Left ventricle myocardium inferior (tissue), 1 donor: Measurements from ENCODE around the gene KDF1. TPM values are rescaled to one million over a fixed set of nuclear protein-coding genes. Genes with fewer than 3 reads are reported as not detected.

Experiments used
- DNase-seq: peaks from one replicate; pipeline ENCODE4 v3.0.0-alpha.2; 2020
- H3K27ac ChIP-seq: fragments of 200-600 bp; replicated peaks from 2 replicates; pipeline ENCODE4 v1.8.0; 2021
- H3K27me3 ChIP-seq: fragments of 200-600 bp; 2 replicates; pipeline ENCODE4 v1.8.0; 2021; ENCODE audit warnings: low read depth
- H3K36me3 ChIP-seq: fragments of 200-600 bp; 2 replicates; pipeline ENCODE4 v1.8.0; 2021
- H3K4me1 ChIP-seq: fragments of 200-600 bp; 2 replicates; pipeline ENCODE4 v1.8.0; 2021
- H3K4me3 ChIP-seq: fragments of 200-600 bp; 2 replicates; pipeline ENCODE4 v1.8.0; 2021; ENCODE audit warnings: mild to moderate bottlenecking, moderate library complexity
- H3K9me3 ChIP-seq: fragments of 200-600 bp; replicated peaks from 2 replicates; pipeline ENCODE4 v1.8.0; 2021
- CTCF ChIP-seq: fragments of 200-600 bp; IDR thresholded peaks from 2 replicates; pipeline ENCODE4 v1.8.0; 2021; ENCODE audit warnings: antibody characterized with exemption, mild to moderate bottlenecking, borderline replicate concordance
- intact Hi-C: fragments of 100-400 bp; cut with micrococcal nuclease; formaldehyde crosslinking; loops from one replicate; pipeline ENCODE4 v1.11.0; 2022
- total RNA-seq: library from RNA; stranded (reverse); fragmentation: NEBNext Ultra II Directional; extraction: Animal tissue kit (Norgen Biotek cat#: 25700); gene quantifications from one replicate; pipeline ENCODE4 v1.2.1, GENCODE V29; 2021
- donor health status: DM: no; HTN: yes; CAD: no; lungs with severe emphysema.

KDF1 gene
- total RNA-seq, 1 donor from 2014 or later: 0.27 TPM

- Histone ChIP-seq H3K9me3 (no peaks in the 10 kb centered on the region), H3K4me3 (no peak overlapping the region), H3K36me3 (peaks cover 62% of the 10 kb centered on the region), H3K27ac (no peak overlapping the region), H3K4me1 (peaks cover 76% of the 10 kb centered on the region), H3K27me3 (no peaks in the 10 kb centered on the region)
- intact Hi-C loops: no loop called here
- no peak for DNase-seq
- TF ChIP-seq CTCF: no peak
Measured at GRCh38 chr1:26942656-26943055, 17.6 kb downstream of the KDF1 start.

GRCh38 chr1:26941311-26941710 is 19.0 kb downstream of the KDF1 start:
- Histone ChIP-seq H3K27me3 (no peaks in the 10 kb centered on the region), H3K4me1 (peaks cover 80% of the 10 kb centered on the region), H3K9me3 (no peaks in the 10 kb centered on the region), H3K36me3 (peaks cover 66% of the 10 kb centered on the region), H3K27ac (peak overlapping the region; percentile 30), H3K4me3 (no peak overlapping the region)
- TF ChIP-seq CTCF: no peak
- intact Hi-C loops: no loop called here
- no peak for DNase-seq

GRCh38 chr1:26938659-26939025 is 21.6 kb downstream of the KDF1 start:
- H3K27ac ChIP-seq: peak overlapping the region; percentile 72
- DNase-seq: no peak
- intact Hi-C loops: no loop called here
- TF ChIP-seq CTCF: no peak
- H3K9me3 ChIP-seq: no peaks in the 10 kb centered on the region
- no peak overlapping the region for H3K4me3 ChIP-seq
- H3K36me3 ChIP-seq: peaks cover 60% of the 10 kb centered on the region
- H3K4me1 ChIP-seq: peaks cover 60% of the 10 kb centered on the region
- no peaks in the 10 kb centered on the region for H3K27me3 ChIP-seq

GRCh38 chr1:26938004-26938658 is 22.1 kb downstream of the KDF1 start:
- DNase-seq: peak; percentile 33
- Histone ChIP-seq H3K27ac (peak overlapping the region; percentile 72), H3K36me3 (peaks cover 59% of the 10 kb centered on the region)

GRCh38 chr1:26936823-26937222 is 23.4 kb downstream of the KDF1 start:
- Histone ChIP-seq H3K27ac (no peak overlapping the region), H3K27me3 (no peaks in the 10 kb centered on the region), H3K4me3 (no peak overlapping the region), H3K36me3 (peaks cover 53% of the 10 kb centered on the region), H3K9me3 (no peaks in the 10 kb centered on the region), H3K4me1 (peaks cover 51% of the 10 kb centered on the region)
- no peak for TF ChIP-seq CTCF
- DNase-seq: no peak
- intact Hi-C loops: no loop called here

More at GRCh38 chr1:26938004-26938658, 22.1 kb downstream of the KDF1 start:
- H3K4me3 ChIP-seq: no peak overlapping the region
- TF ChIP-seq CTCF: no peak
- no peaks in the 10 kb centered on the region for H3K27me3 ChIP-seq
- intact Hi-C loops: no loop called here
- H3K9me3 ChIP-seq: no peaks in the 10 kb centered on the region
- peaks cover 60% of the 10 kb centered on the region for H3K4me1 ChIP-seq
